Endothelial cell of umbilical vein (primary cell): Measurements from ENCODE around the gene PRKG1. TPM values are rescaled to one million over a fixed set of nuclear protein-coding genes. Genes with fewer than 3 reads are reported as not detected.

Source experiments
- BruUV-seq: library from RNA; stranded (reverse); fragments of 400-500 nt; replicated peaks from 2 replicates; lab custom pipeline; 2021; lab: Mats Ljungman, UMichigan
- CTCF ChIA-PET: fragments of 300-600, 350-600 bp; sonication (Branson Sonifier 250); formaldehyde crosslinking; loops from one replicate; lab custom pipeline; 2021; ENCODE audit warnings: antibody characterized with exemption, inconsistent platforms; lab: Charles Lee
- POLR2A ChIA-PET: fragments of 300-600, 350-600 bp; sonication (Branson Sonifier 250); formaldehyde crosslinking; loops from one replicate; lab custom pipeline; 2021; ENCODE audit warnings: antibody characterized with exemption, inconsistent platforms; lab: Charles Lee
- DNase-seq: peaks from one replicate; pipeline ENCODE4 v3.0.0-alpha.2; 2011; ENCODE audit warnings: low read depth, low spot score
- FAIRE-seq: peaks from 2 replicates; lab custom pipeline; 2011; peaks lifted over from hg19 to GRCh38; lab: Jason Lieb, UNC
- H2AFZ ChIP-seq: 2 replicates; pipeline ENCODE4 v1.6.0; 2012; ENCODE audit warnings: low read depth, low read length, control low read depth, inconsistent platforms
- H3K27ac ChIP-seq: 2 replicates; pipeline ENCODE4 v1.5.1; 2011; ENCODE audit warnings: low read depth, mild to moderate bottlenecking, control low read depth, low read length, moderate library complexity; ENCODE audit not compliant: insufficient read depth
- H3K27me3 ChIP-seq, 2 experiments: 2 replicates each; pipeline versions ENCODE4 v1.6.0 to v1.6.1; 2011; ENCODE audit warnings: low read length in 2 of 2, mixed read lengths in 1 of 2; ENCODE audit not compliant: control insufficient read depth in 2 of 2, insufficient read depth in 2 of 2
- H3K36me3 ChIP-seq, 2 experiments: 2 replicates in 1 of 2; 3 replicates in 1 of 2; pipeline ENCODE4 v1.5.1; 2011; ENCODE audit warnings: low read length in 2 of 2, mild to moderate bottlenecking in 1 of 2, moderate library complexity in 1 of 2; ENCODE audit not compliant: control insufficient read depth in 2 of 2, insufficient read depth in 2 of 2; ENCODE audit errors: extremely low read depth in 1 of 2
- H3K4me1 ChIP-seq: 3 replicates; pipeline ENCODE4 v1.5.1; 2011; ENCODE audit warnings: mild to moderate bottlenecking, low read length; ENCODE audit not compliant: control insufficient read depth, insufficient read depth; ENCODE audit errors: extremely low read depth
- H3K4me2 ChIP-seq: 2 replicates; pipeline ENCODE4 v1.6.1; 2011; ENCODE audit warnings: low read length, control low read depth, mixed read lengths; ENCODE audit not compliant: insufficient read depth
- H3K4me3 ChIP-seq, 3 experiments: fragments of 200-600 bp in 1 of 3; sonication (generic), shearing (Covaris generic) in 1 of 3; replicated peaks in 1 of 3; 2 replicates each; pipeline ENCODE4 v1.5.1; 2011 to 2016; ENCODE audit warnings: control low read depth in 3 of 3, low read length in 3 of 3, mild to moderate bottlenecking in 2 of 3, inconsistent platforms in 1 of 3, low read depth in 1 of 3, moderate library complexity in 1 of 3; ENCODE audit not compliant: insufficient read depth in 1 of 3
- H3K79me2 ChIP-seq: 2 replicates; pipeline ENCODE4 v1.6.0; 2012; ENCODE audit warnings: low read length, inconsistent platforms; ENCODE audit not compliant: control insufficient read depth, insufficient read depth
- H3K9ac ChIP-seq: replicated peaks from 2 replicates; pipeline ENCODE3; 2011; ENCODE audit warnings: low read length, control low read depth; ENCODE audit not compliant: insufficient read depth; ENCODE audit errors: extremely low read depth
- H3K9me1 ChIP-seq: replicated peaks from 3 replicates; pipeline ENCODE4 v1.6.0; 2011; ENCODE audit warnings: mild to moderate bottlenecking, low read length; ENCODE audit not compliant: control insufficient read depth, insufficient read depth; ENCODE audit errors: extremely low read depth
- H3K9me3 ChIP-seq: replicated peaks from 2 replicates; pipeline ENCODE4 v1.5.1; 2012; ENCODE audit warnings: low read length, inconsistent platforms; ENCODE audit not compliant: control insufficient read depth, insufficient read depth
- H4K20me1 ChIP-seq: replicated peaks from 2 replicates; pipeline ENCODE3; 2011; ENCODE audit warnings: mild to moderate bottlenecking, low read length; ENCODE audit not compliant: control insufficient read depth, insufficient read depth; ENCODE audit errors: extremely low read depth
- CTCF ChIP-seq, 2 donors: IDR thresholded peaks; 1 replicate in 1 of 2; 2 replicates in 1 of 2; pipeline ENCODE4 v1.5.1; 2011; ENCODE audit warnings: low read length in 2 of 2, mild to moderate bottlenecking in 2 of 2, moderate library complexity in 2 of 2, control low read depth in 1 of 2, inconsistent platforms in 1 of 2, low read depth in 1 of 2; ENCODE audit not compliant: insufficient read depth in 1 of 2; ENCODE audit errors: extremely low read depth in 1 of 2
- EZH2 ChIP-seq: IDR thresholded peaks from 2 replicates; pipeline ENCODE4 v1.6.1; 2012; ENCODE audit warnings: borderline replicate concordance, low read depth, mild to moderate bottlenecking, moderate library complexity, low read length, inconsistent platforms; ENCODE audit not compliant: severe bottlenecking
- FOS ChIP-seq: IDR thresholded peaks from 2 replicates; pipeline ENCODE4 v1.6.1; 2011; ENCODE audit warnings: mild to moderate bottlenecking, low read length, moderate library complexity, borderline replicate concordance; ENCODE audit not compliant: insufficient read depth
- GATA2 ChIP-seq: IDR thresholded peaks from 2 replicates; pipeline ENCODE4 v1.7.0; 2011; ENCODE audit warnings: low read depth, mild to moderate bottlenecking, moderate library complexity, mixed read lengths, low read length; ENCODE audit not compliant: insufficient read length, insufficient read depth
- JUN ChIP-seq: IDR thresholded peaks from 2 replicates; pipeline ENCODE4 v1.6.1; 2011; ENCODE audit warnings: borderline replicate concordance, low read depth; ENCODE audit not compliant: insufficient read length, insufficient read depth
- MAX ChIP-seq: IDR thresholded peaks from 2 replicates; pipeline ENCODE4 v1.6.1; 2011; ENCODE audit not compliant: insufficient read depth, insufficient read length
- MYC ChIP-seq: IDR thresholded peaks from one replicate; pipeline ENCODE4 v1.6.1; 2011; ENCODE audit warnings: mild to moderate bottlenecking, low read depth, low read length
- POLR2A ChIP-seq: IDR thresholded peaks from 2 replicates; pipeline ENCODE4 v1.6.1; 2012; ENCODE audit warnings: low read depth, mild to moderate bottlenecking, control low read depth, low read length
- POLR2AphosphoS5 ChIP-seq: IDR thresholded peaks from 2 replicates; pipeline ENCODE4 v1.6.1; 2012; ENCODE audit warnings: low read depth, mild to moderate bottlenecking, control low read depth, low read length, moderate library complexity; ENCODE audit not compliant: insufficient read depth
- dilution Hi-C: fragments of 300-500 bp; cut with MboI; formaldehyde crosslinking; loops from one replicate; pipeline ENCODE4 v1.15.0; 2019; ENCODE audit warnings: low sequenced_read_pairs; ENCODE audit not compliant: extremely low pct_ligation_motif_present
- intact Hi-C: fragments of 100-400 bp; cut with micrococcal nuclease; formaldehyde crosslinking; loops from one replicate; pipeline ENCODE4 v1.10.0; 2022
- polyA plus RNA-seq, 4 experiments: library from polyadenylated mRNA; depleted of rRNA in 3 of 4; stranded (reverse) in 3 of 4; unstranded in 1 of 4; fragments of >200 nt; gene quantifications; 2 replicates each; pipeline versions ENCODE4 v1.2.1 to v1.2.3, GENCODE V29; 2011 to 2012; ENCODE audit warnings: missing spikeins in 1 of 4
- total RNA-seq: library from RNA; stranded (reverse); gene quantifications from 2 replicates; pipeline ENCODE4 v1.2.3, GENCODE V29; 2021

The PRKG1 gene
- total and polyA plus RNA-seq, 2 donors (not counting 3 experiments of a cell fraction or from before 2014, with no cell fraction given): 0.01 to 0.18 TPM

- Histone ChIP-seq H3K4me3 (no peak overlapping the region), H3K9ac (no peak overlapping the region), H3K27me3 (no peaks in the 10 kb centered on the region), H3K36me3 (no peaks in the 10 kb centered on the region), H3K79me2 (no peaks in the 10 kb centered on the region), H3K27ac (no peak overlapping the region), H3K4me2 (peak overlapping the region; percentile 47), H3K4me1 (peaks cover 6% of the 10 kb centered on the region), H3K9me3 (no peaks in the 10 kb centered on the region), H3K9me1 (no peaks in the 10 kb centered on the region), H4K20me1 (no peaks in the 10 kb centered on the region), H2AFZ (no peak overlapping the region)
- DNase-seq (peak; percentile 75), FAIRE-seq (peak; percentile 37)
- CTCF ChIA-PET: interaction anchor here (0.8 to 1.2 kb wide), 3 partner anchors 9 to 70 kb away, joined by 3 to 5 read pairs (median 3); no protein-coding TSS in a partner anchor
- dilution Hi-C loops (no loop called here), intact Hi-C loops (no loop called here)
- POLR2A ChIA-PET: interaction anchor here (0.5 kb wide), 1 partner anchor 87 kb away, joined by 10 read pairs; no protein-coding TSS in a partner anchor
- BruUV-seq: no TSS peak
- TF ChIP-seq FOS: peak; percentile 58
- no peak for TF ChIP-seq POLR2AphosphoS5
- TF ChIP-seq GATA2: peak; percentile 90
Observed at GRCh38 chr10:51468424-51468823, 394.1 kb downstream of the PRKG1 start.

GRCh38 chr10:51469686-51470085 lies 395.4 kb downstream of the PRKG1 start:
- FAIRE-seq: no peak
- H4K20me1 ChIP-seq: no peaks in the 10 kb centered on the region
- peaks cover 6% of the 10 kb centered on the region for H3K4me1 ChIP-seq
- dilution Hi-C loops: no loop called here
- no peak overlapping the region for H3K27ac ChIP-seq
- no peaks in the 10 kb centered on the region for H3K9me1 ChIP-seq
- ChIA-PET CTCF (no interaction called here), POLR2A (no interaction called here)
- no peak overlapping the region for H3K4me2 ChIP-seq
- TF ChIP-seq POLR2A: no peak
- TF ChIP-seq MYC: no peak
- no peak for TF ChIP-seq EZH2
- TF ChIP-seq FOS: no peak
- TF ChIP-seq MAX: no peak
- TF ChIP-seq CTCF (IDR thresholded peaks at IDR 0.05; ENCODE audit: extremely low read depth in 1 of 2, insufficient read depth in 1 of 2, low read depth in 1 of 2, low read length in 2 of 2): no peak
- no peak for TF ChIP-seq POLR2AphosphoS5
- TF ChIP-seq JUN: no peak
- TF ChIP-seq GATA2: no peak
- no peak overlapping the region for H3K9ac ChIP-seq
- no peaks in the 10 kb centered on the region for H3K9me3 ChIP-seq
- no peaks in the 10 kb centered on the region for H3K36me3 ChIP-seq
- BruUV-seq: no TSS peak
- no peak for DNase-seq
- H3K4me3 ChIP-seq: no peak overlapping the region
- intact Hi-C loops: no loop called here
- no peaks in the 10 kb centered on the region for H3K79me2 ChIP-seq
- H2AFZ ChIP-seq: no peak overlapping the region
- H3K27me3 ChIP-seq: no peaks in the 10 kb centered on the region
